Ecto neural progenitor cell (in vitro differentiated cells): ENCODE data around the gene BAK1.
"Not testable (repeated sequence)": the region's sequence is repeated elsewhere in the genome, so short reads cannot be mapped to it uniquely, and the experiment has no call there.

Experiments
- DNase-seq: peaks from one replicate; pipeline ENCODE4 v3.0.0-alpha.2; 2018; ENCODE audit warnings: low spot score

The BAK1 gene

DNA sequence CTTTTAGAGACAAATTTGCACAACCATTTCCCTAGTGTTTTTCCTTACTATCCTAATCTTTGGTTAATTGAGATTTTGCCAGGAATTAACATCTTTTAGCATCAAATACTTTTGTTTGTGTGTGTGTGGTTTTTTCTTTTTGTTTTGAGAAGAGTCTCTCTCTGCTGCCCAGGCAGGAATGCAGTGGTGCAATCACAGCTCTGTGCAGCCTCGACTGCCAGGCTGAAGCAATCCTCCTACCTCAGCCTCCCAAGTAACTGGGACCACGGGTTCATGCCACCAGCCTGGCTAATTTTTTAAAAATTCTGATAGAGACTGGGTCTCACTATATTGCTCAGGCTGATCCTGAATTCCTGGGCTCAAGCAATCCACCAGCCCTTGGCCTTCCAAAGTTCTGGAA, 28.5 kb downstream of the BAK1 start:
- no peak for DNase-seq

DNA sequence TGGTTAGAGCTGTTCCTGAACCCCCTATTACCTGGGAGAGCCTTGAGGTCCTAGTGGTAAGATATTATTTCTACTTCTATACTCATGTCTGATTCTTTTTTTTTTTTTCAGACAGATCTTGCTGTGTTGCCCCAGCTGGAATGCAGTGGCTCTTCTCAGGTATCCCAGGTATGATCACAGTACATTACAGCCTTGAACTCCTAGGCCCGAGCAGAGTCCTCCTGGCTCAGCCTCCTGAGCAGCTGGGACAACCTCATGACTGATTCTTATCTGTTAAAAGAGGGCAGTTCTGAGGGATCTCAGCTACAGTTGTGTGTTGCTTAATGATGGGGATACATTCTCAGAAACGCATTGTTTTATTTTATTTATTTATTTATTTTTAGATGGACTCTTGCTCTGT, 30.2 kb downstream of the BAK1 start:
- no peak for DNase-seq

DNA sequence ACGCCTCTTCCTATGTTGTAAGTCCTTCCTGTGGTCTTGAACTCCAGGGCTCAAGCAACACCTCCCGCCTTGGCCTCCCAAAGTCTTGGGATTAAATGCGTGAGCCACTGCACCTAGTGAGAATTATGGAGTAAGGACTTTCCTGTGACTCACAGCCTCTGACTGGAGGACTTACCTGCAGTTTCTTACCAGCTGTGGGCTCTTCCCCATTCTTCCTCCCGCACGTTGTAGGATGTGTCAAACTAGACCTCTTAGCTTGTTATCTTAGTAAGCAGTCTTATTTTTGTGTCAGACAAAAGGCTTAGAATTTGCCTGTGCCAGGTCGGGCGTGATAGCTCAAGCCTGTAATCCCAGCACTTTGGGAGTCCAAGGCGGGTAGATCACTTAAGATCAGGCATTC, 30.9 kb downstream of the BAK1 start:
- no peak for DNase-seq

DNA sequence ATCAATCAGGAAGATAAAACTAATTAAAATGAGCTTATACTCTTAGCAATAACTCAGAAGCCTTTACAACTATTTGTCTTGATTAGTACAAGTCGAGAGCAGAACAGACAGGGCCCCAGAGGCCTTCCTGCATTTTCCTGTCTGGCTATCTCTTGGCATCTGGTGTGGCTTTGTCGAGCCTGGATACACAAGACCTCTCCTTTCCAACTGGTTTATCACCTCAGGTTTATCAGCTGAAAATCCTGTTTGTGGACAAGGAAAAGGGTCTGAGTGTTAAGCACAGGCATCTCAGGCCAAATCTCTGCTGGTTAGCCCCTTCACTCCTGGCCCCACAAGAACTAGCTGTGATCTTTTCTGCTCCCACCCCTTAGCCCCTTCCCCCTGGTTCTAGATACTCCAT, 32.6 kb downstream of the BAK1 start:
- no peak for DNase-seq

DNA sequence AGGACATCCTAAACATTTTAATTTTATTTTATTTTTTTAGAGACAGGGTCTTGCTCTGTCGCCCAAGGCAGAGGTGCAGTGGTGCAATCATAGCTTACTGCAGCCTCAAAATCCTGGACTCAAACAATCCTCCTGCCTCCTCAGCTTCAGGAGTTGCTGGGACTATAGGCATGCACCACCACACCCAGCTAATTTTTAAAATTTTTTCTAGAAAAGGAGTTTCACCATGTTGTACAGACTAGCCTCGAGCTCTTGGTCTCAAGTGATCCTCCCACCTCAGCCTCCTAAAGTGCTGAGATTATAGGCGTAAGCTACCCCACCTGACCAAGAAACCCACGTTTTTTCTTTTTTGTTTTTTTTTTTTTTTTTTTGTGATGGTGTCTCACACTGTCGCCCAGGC, 33.3 kb downstream of the BAK1 start:
- DNase-seq, result no peak

DNA sequence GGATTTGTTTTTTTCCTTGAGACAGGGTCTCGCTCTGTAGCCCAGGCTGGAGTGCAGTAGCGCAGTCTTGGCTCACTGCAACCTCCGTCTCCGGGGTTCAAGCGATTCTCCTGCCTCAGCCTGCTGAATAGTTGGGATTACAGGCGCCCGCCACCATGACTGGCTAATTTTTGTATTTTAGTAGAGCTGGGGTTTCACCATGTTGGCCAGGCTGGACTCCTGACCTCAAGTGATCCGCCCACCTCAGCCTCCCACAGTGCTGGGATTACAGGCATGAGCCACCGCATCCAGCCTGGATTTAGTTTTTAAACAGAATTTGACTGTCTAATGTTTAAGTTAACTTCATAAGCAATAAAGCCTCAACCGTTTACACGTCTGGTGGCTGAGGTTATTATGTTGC, 34.8 kb downstream of the BAK1 start:
- DNase-seq, result not testable (repeated sequence)

DNA sequence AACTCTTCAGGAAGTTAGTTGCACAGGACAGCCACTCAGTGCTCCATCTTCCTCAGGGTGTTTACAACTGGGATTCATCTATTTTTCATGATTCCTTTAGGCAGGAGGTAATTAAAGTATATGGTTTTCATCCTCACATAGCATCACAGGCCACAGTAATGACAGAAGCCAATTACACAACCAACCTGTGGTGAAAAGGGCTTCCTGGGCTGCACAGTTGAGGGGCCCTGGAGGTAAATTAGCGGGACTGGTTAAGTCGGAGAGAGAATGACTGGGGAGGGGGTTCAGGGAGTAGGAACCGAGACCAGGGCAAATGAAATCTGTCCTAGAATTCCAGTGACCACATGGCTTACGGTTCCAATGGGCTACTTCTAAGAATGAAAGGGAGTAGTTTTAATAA, 37.0 kb downstream of the BAK1 start:
- DNase-seq, result no peak

DNA sequence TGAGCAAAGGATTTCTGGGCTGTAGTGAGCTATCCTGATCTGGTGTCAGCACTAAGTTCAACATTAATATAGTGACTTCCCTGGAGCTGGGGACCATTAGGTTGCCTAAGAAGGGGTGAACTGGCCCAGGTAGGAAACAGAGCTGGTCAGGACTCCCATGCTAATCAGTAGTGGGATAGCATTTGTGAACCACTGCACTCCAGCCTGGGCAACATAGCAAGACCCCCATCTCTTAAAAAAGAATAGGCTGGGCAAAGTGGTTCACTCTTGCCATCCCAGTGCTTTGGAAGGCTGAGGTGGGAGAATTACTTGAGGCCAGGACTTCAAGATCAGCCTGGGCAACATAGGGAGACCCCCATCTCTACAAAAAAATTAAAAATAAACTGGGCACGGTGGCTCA, 39.3 kb downstream of the BAK1 start:
- no peak for DNase-seq

DNA sequence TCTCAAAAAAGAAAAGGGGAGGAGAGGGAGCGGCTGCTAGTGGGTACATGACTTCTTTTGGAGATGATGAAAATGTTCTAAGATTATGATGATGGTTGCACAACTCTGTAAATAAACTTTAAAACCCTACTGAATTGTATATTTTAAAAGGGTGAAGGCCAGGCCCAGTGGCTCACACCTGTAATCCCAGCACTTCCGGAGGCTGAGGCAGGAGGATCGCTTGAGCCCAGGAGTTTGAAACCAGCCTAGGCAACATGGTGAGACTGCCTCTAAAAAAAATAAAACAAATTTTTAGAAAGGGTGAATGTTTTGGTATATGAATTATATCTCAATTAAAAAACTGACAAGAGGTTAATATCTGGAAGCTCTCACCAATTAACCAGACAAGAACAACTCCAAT, 45.4 kb downstream of the BAK1 start:
- DNase-seq, result no peak

DNA sequence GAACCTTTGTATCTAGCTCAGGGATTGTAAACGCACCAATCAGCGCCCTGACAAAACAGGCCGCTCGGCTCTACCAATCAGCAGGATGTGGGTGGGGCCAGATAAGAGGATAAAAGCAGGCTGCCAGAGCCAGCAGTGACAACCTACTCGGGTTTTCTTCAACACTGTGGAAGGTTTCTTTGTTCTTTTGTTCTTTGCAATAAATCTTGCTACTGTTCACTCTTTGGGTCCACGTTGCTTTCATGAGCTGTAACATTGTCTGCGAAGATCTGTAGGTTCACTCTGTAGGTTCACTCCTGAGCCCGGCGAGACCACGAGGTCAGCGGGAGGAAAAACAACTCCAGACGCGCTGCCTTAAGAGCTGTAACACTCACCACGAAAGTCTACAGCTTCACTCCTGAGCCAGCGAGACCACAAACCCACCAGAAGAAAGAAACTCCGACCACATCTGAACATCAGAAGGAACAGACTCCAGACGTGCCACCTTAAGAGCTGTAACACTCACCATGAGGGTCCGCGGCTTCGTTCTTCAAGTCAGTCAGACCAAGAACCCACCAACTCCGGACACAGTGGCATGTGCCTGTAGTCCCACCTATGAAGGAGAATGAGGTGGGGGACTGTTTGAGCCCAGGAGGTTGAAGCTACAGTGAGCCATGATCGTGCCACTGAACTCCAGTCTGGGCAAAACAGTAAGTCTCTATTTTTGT, 46.8 kb downstream of the BAK1 start:
- not testable (repeated sequence) for DNase-seq

DNA sequence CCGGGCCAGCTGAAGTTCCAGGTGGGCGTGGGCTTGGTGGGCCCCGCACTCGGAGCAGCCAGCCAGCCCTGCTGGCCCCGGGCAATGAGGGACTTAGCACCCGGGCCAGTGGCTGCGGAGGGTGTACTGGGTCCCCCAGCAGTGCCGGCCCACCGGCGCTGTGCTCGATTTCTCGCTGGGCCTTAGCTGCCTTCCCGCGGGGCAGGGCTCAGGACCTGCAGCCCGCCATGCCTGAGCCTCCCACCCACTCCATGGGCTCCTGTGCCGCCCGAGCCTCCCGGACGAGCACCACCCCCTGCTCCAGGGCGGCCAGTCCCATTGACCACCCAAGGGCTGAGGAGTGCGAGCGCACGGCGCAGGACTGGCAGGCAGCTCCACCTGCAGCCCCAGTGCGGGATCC, 47.6 kb downstream of the BAK1 start:
- DNase-seq, result not testable (repeated sequence)

DNA sequence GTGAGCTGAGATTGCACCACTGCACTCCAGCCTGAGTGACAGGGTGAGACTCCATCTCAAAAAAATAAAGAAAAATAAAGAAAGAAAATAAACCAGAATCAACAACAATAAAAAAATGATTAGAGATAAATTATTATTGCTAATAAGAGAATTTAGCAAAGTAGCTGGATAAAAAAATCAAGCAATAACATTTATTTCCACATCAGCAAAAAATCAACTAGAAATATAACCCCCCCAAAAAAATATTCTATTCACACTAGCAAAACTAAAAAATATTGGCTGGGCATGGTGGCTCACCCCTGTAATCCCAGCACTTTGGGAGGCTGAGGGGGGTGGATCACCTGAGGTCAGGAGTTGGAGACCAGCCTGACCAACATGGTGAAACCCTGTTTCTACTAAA, 49.5 kb downstream of the BAK1 start:
- DNase-seq, result not testable (repeated sequence)
